Activated CD8-positive, alpha-beta memory T cell treated with anti-CD3 and anti-CD28 coated beads, Interleukin-2, amount 10 ng/mL, durations not matched to agents 7 days and 5 days (primary cell): ENCODE measurements around the gene GATC. TPM values are rescaled to one million over a fixed set of nuclear protein-coding genes. Genes with fewer than 3 reads are reported as not detected.

Source experiments
- ATAC-seq: fragments of 150-1000 bp; cut with Tn5 transposase; one replicate; pipeline ENCODE4 v1.10.0; 2021; ENCODE audit warnings: moderate library complexity
- CTCF ChIA-PET: fragments of 350-600 bp; sonication (Branson Sonifier 250); formaldehyde crosslinking; loops from one replicate; lab custom pipeline; 2021; ENCODE audit warnings: antibody characterized with exemption; lab: Charles Lee
- DNase-seq: peaks from one replicate; pipeline ENCODE4 v3.0.0-alpha.2; 2020
- H3K27ac Mint-ChIP-seq: one replicate; pipeline ENCODE4 v1.8.0; 2021; ENCODE audit warnings: mild to moderate bottlenecking, mixed read lengths
- H3K27me3 Mint-ChIP-seq: one replicate; pipeline ENCODE4 v1.8.0; 2021; ENCODE audit warnings: mixed read lengths
- H3K36me3 Mint-ChIP-seq: one replicate; pipeline ENCODE4 v1.8.0; 2021; ENCODE audit warnings: mild to moderate bottlenecking, mixed read lengths
- H3K4me1 Mint-ChIP-seq: one replicate; pipeline ENCODE4 v1.8.0; 2021; ENCODE audit warnings: mixed read lengths
- H3K4me3 Mint-ChIP-seq: one replicate; pipeline ENCODE4 v1.8.0; 2021; ENCODE audit warnings: mild to moderate bottlenecking, moderate library complexity, mixed read lengths
- H3K9me3 Mint-ChIP-seq: one replicate; pipeline ENCODE4 v1.8.0; 2022; ENCODE audit warnings: low read depth, mixed read lengths
- total RNA-seq, 2 experiments: library from RNA; stranded (reverse); gene quantifications; one replicate each; pipeline ENCODE4 v1.2.3, GENCODE V29; 2021

The GATC gene
- total RNA-seq, 2 experiments from 2014 or later: 25.3 to 32.7 TPM

GRCh38 chr12:120417917-120418580 lies 28.2 kb upstream of the GATC start:
- H3K27ac Mint-ChIP-seq: no peak overlapping the region
- H3K36me3 Mint-ChIP-seq: no peaks in the 10 kb centered on the region
- H3K4me3 Mint-ChIP-seq: no peak overlapping the region
- DNase-seq: no peak
- H3K27me3 Mint-ChIP-seq: peaks cover 2% of the 10 kb centered on the region
- no peak for ATAC-seq
- no peaks in the 10 kb centered on the region for H3K9me3 Mint-ChIP-seq
- CTCF ChIA-PET: interaction anchor here (1.3 kb wide), 1 partner anchor 13 kb away, joined by 3 read pairs; no protein-coding TSS in a partner anchor
- H3K4me1 Mint-ChIP-seq: no peaks in the 10 kb centered on the region

- no peaks in the 10 kb centered on the region for H3K4me1 Mint-ChIP-seq
- ATAC-seq: no peak
- no peaks in the 10 kb centered on the region for H3K9me3 Mint-ChIP-seq
- CTCF ChIA-PET: no interaction called here
- no peak for DNase-seq
- H3K27me3 Mint-ChIP-seq: peaks cover 2% of the 10 kb centered on the region
- no peaks in the 10 kb centered on the region for H3K36me3 Mint-ChIP-seq
- no peak overlapping the region for H3K4me3 Mint-ChIP-seq
- no peak overlapping the region for H3K27ac Mint-ChIP-seq
Observed at GRCh38 chr12:120421701-120422100, 24.5 kb upstream of the GATC start.

GRCh38 chr12:120422892-120423456 lies 23.3 kb upstream of the GATC start:
- DNase-seq (no peak), ATAC-seq (no peak)
- Mint-ChIP-seq H3K27ac (no peak overlapping the region), H3K9me3 (no peaks in the 10 kb centered on the region), H3K4me3 (no peak overlapping the region), H3K4me1 (no peaks in the 10 kb centered on the region), H3K27me3 (peaks cover 2% of the 10 kb centered on the region), H3K36me3 (no peaks in the 10 kb centered on the region)
- CTCF ChIA-PET: interaction anchor here (0.7 kb wide), 2 partner anchors 330 to 797 kb away, joined by 3 to 4 read pairs; no protein-coding TSS in a partner anchor

DNA sequence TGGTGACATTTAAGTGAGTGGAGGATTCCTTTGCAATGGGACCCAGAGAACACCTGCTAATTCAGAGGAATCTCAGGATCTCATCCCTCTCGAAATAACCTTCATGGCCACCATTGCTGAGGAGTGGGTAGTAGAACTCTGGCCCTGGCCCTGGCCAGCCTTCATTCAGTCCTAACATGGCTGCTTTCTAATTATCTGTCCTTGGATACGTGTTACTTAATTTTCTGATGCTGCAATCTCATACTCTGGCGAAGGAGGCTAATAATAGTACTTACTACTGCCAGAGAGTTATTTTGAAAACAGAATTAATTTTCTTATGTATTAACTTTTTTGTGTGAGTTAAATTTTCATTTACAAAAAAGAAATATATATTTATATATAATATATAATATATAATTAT lies 20.4 kb upstream of the GATC start:
- DNase-seq (no peak), ATAC-seq (no peak)
- no peak overlapping the region for H3K4me3 Mint-ChIP-seq
- H3K9me3 Mint-ChIP-seq: no peaks in the 10 kb centered on the region
- CTCF ChIA-PET: no interaction called here
- H3K4me1 Mint-ChIP-seq: peaks cover 5% of the 10 kb centered on the region
- H3K27me3 Mint-ChIP-seq: peaks cover 12% of the 10 kb centered on the region
- no peak overlapping the region for H3K27ac Mint-ChIP-seq
- no peaks in the 10 kb centered on the region for H3K36me3 Mint-ChIP-seq

DNA sequence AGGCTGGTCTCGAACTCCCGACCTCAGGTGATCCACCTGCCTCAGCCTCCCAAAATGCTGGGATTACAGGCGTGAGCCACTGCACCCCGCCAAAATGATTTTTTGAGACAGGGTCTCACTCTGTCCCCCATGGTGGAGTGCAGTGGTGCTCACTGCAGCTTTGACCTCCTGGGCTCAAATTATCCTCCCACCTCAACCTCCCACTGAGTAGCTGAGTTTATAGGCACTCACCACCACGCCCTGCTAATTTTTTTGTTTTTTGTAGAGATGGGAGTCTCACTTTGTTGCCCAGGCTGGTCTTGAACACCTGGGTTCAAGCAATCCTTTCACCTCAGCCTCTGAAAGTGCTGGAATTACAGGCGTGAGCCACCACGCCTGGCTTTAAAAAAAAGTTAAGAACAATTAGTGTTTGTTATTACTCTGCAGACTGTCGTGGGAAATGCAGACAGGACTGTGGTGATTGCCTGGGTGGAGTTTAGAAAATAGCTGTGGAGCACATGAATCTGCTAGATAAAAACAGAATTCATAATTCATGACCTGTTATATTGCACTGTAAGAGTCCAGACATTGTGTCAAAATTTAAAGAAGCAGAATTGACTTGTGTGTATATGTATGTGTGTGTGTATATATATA lies 17.5 kb upstream of the GATC start:
- H3K4me1 Mint-ChIP-seq: peaks cover 12% of the 10 kb centered on the region
- DNase-seq: no peak
- H3K27me3 Mint-ChIP-seq: peaks cover 10% of the 10 kb centered on the region
- H3K27ac Mint-ChIP-seq: no peak overlapping the region
- H3K9me3 Mint-ChIP-seq: no peaks in the 10 kb centered on the region
- CTCF ChIA-PET: interaction anchor here (1.2 to 3.5 kb wide), 9 partner anchors 37 to 106 kb away, joined by 3 to 29 read pairs (median 8); partner anchors contain the start of genes PLA2G1B and SRSF9
- no peaks in the 10 kb centered on the region for H3K36me3 Mint-ChIP-seq
- no peak overlapping the region for H3K4me3 Mint-ChIP-seq
- no peak for ATAC-seq

- no peak for DNase-seq
- Mint-ChIP-seq H3K27me3 (peaks cover 10% of the 10 kb centered on the region), H3K4me1 (peaks cover 12% of the 10 kb centered on the region), H3K36me3 (no peaks in the 10 kb centered on the region), H3K9me3 (no peaks in the 10 kb centered on the region), H3K4me3 (no peak overlapping the region), H3K27ac (no peak overlapping the region)
- CTCF ChIA-PET: interaction anchor here (0.6 to 3.5 kb wide), 12 partner anchors 15 to 107 kb away, joined by 3 to 29 read pairs (median 6); partner anchors contain the start of genes PLA2G1B and SRSF9
- no peak for ATAC-seq
Observed at GRCh38 chr12:120429368-120429767, 16.9 kb upstream of the GATC start.

- Mint-ChIP-seq H3K4me1 (peaks cover 18% of the 10 kb centered on the region), H3K27ac (no peak overlapping the region), H3K36me3 (no peaks in the 10 kb centered on the region), H3K9me3 (no peaks in the 10 kb centered on the region), H3K4me3 (no peak overlapping the region), H3K27me3 (peaks cover 10% of the 10 kb centered on the region)
- CTCF ChIA-PET: interaction anchor here (0.7 to 1.3 kb wide), 3 partner anchors 47 to 232 kb away, joined by 3 to 4 read pairs (median 3); partner anchors contain the start of gene RPLP0
- DNase-seq (no peak), ATAC-seq (no peak)
Observed at GRCh38 chr12:120432772-120433525, 13.3 kb upstream of the GATC start.

GRCh38 chr12:120437735-120438494 lies 8.3 kb upstream of the GATC start, which contains the start of gene COX6A1:
Gene COX6A1 (plus strand): TSS chr12:120438113. CDS start chr12:120438127, 14 bp downstream.
- DNase-seq (peak; percentile 99), ATAC-seq (peak; percentile 98)
- H3K36me3 Mint-ChIP-seq: peaks cover 17% of the 10 kb centered on the region
- H3K27ac Mint-ChIP-seq: peak within 1 kb of the TSS; percentile 95
- CTCF ChIA-PET: interaction anchor here (0.6 to 3.9 kb wide), 17 partner anchors 9 to 248 kb away, joined by 3 to 23 read pairs (median 4); partner anchors contain the start of genes DYNLL1, GATC, MLEC and POP5
- H3K4me1 Mint-ChIP-seq: peaks cover 39% of the 10 kb centered on the region
- no peaks in the 10 kb centered on the region for H3K9me3 Mint-ChIP-seq
- no peaks in the 10 kb centered on the region for H3K27me3 Mint-ChIP-seq
- peak within 1 kb of the TSS; percentile 86 for H3K4me3 Mint-ChIP-seq

- ATAC-seq (no peak), DNase-seq (no peak)
- CTCF ChIA-PET: interaction anchor here (0.6 to 3.9 kb wide), 17 partner anchors 14 to 248 kb away, joined by 3 to 23 read pairs (median 4); partner anchors contain the start of genes DYNLL1, MLEC, POP5 and RPLP0
- Mint-ChIP-seq H3K4me3 (peak overlapping the region; percentile 86), H3K9me3 (no peaks in the 10 kb centered on the region), H3K36me3 (peaks cover 20% of the 10 kb centered on the region), H3K4me1 (peaks cover 38% of the 10 kb centered on the region), H3K27me3 (no peaks in the 10 kb centered on the region), H3K27ac (peak overlapping the region; percentile 95)
Observed at GRCh38 chr12:120438495-120439198, 7.6 kb upstream of the GATC start.

DNA sequence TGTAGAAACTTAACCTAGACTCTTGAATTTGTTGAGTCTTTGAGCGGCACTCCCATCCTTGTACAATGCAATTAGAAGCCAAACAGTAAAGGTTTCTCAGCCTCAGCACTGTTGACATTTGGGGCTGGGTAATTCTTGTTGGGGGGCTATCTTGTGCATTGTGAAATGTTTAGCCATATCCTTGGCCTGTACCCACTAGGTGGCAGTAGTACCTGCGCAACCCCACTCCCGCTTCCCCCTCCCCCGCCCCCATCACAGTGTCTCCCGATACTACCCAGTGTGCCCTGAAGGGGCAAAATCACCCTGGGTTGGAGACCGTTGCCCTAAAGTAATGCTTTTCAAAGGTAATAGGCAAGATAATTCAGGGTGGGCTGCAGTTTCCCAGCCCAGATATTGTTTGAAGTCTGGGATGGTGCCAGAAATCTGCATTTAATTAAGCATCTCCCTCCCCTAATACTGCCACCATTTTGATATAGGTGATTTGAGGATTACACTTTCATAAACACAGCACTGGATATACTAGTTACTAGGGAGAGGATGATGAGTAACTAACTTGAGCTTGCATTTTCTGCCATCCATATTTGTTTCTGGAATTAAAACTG lies 6.5 kb upstream of the GATC start:
- H3K27ac Mint-ChIP-seq: peak overlapping the region; percentile 62
- DNase-seq (peak; percentile 88), ATAC-seq (peak; percentile 37)
- no peaks in the 10 kb centered on the region for H3K27me3 Mint-ChIP-seq
- CTCF ChIA-PET: interaction anchor here (0.8 to 3.9 kb wide), 15 partner anchors 9 to 147 kb away, joined by 3 to 23 read pairs (median 4); partner anchors contain the start of genes DYNLL1, PLA2G1B, POP5 and RNU4-1
- peaks cover 48% of the 10 kb centered on the region for H3K4me1 Mint-ChIP-seq
- peaks cover 25% of the 10 kb centered on the region for H3K36me3 Mint-ChIP-seq
- H3K4me3 Mint-ChIP-seq: peak overlapping the region; percentile 41
- no peaks in the 10 kb centered on the region for H3K9me3 Mint-ChIP-seq

DNA sequence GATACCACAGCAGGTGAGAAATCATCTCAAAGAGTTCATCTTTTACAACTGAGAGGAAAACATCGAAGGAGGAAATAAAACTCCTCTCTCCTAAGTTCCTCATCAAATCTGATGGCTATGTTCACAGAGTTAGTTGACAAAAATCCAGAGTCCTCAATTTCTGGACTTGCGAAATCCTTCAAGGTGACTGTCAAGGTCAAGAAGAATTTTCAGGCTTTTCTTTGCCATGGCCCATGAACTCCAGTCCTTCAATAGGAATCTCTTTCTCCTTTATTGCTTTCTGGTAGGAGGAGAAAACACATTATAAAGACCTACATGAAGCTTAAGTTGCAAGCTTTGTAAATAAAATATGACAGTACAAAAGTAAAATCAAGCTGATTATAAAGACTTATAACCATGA lies 1.6 kb upstream of the GATC start:
- Mint-ChIP-seq H3K4me1 (peaks cover 57% of the 10 kb centered on the region), H3K27ac (peak overlapping the region; percentile 90), H3K36me3 (peaks cover 37% of the 10 kb centered on the region), H3K27me3 (no peaks in the 10 kb centered on the region), H3K4me3 (peak overlapping the region; percentile 99), H3K9me3 (no peaks in the 10 kb centered on the region)
- ATAC-seq (no peak), DNase-seq (no peak)
- CTCF ChIA-PET: interaction anchor here (0.6 to 3.6 kb wide), 5 partner anchors 9 to 51 kb away, joined by 3 to 30 read pairs (median 7); partner anchors contain the start of genes DYNLL1 and SRSF9
